Vagina (tissue), 2 donors: ENCODE measurements around the gene SLC24A3.

ENCODE experiments used
- POLR2A ChIP-seq, 2 donors: fragments of 450-650 bp; IDR thresholded peaks; one replicate each; pipeline ENCODE4 v1.6.1; 2017; ENCODE audit warnings: antibody characterized with exemption in 2 of 2, mild to moderate bottlenecking in 2 of 2, moderate library complexity in 2 of 2
- TF ChIP-seq, protein P1 (sequence below), 3 experiments: fragments of 450-650 bp in 2 of 3; fragments of 200-600 bp in 1 of 3; sonication (generic) in 1 of 3; IDR thresholded peaks; one replicate each; pipeline ENCODE4 v1.5.1; 2017 to 2019; ENCODE audit warnings: antibody characterized with exemption in 3 of 3, mild to moderate bottlenecking in 2 of 3, moderate library complexity in 2 of 3

DNA sequence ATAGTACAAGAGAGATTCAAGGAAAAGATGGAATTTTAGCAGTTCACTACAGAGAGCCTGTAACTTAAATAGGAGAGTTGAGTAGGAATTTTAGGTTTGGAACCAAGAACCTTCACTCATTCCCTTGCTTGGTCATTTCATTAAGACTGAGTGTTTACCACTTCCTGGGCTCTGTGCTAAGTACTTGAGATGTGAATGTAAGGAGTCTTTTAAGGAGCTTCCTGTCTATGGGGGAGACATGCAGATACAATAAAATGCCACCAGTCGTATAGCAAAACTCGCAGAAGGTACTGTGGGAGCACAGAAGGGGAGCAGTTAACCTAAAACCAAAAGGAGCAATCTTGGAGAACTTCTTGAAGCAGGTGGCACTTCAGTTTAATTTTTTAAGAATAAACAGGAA is 204.2 kb downstream of the SLC24A3 start:
- TF ChIP-seq POLR2A (IDR thresholded peaks at IDR 0.05): no peak
- TF ChIP-seq, protein P1, sequence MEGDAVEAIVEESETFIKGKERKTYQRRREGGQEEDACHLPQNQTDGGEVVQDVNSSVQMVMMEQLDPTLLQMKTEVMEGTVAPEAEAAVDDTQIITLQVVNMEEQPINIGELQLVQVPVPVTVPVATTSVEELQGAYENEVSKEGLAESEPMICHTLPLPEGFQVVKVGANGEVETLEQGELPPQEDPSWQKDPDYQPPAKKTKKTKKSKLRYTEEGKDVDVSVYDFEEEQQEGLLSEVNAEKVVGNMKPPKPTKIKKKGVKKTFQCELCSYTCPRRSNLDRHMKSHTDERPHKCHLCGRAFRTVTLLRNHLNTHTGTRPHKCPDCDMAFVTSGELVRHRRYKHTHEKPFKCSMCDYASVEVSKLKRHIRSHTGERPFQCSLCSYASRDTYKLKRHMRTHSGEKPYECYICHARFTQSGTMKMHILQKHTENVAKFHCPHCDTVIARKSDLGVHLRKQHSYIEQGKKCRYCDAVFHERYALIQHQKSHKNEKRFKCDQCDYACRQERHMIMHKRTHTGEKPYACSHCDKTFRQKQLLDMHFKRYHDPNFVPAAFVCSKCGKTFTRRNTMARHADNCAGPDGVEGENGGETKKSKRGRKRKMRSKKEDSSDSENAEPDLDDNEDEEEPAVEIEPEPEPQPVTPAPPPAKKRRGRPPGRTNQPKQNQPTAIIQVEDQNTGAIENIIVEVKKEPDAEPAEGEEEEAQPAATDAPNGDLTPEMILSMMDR (IDR thresholded peaks at IDR 0.05): no peak
